Caco-2 (cell line): ENCODE results near the gene GCSAML. TPM values are rescaled to one million over a fixed set of nuclear protein-coding genes. Genes with fewer than 3 reads are reported as not detected.

Source experiments
- BruUV-seq: library from RNA; stranded (reverse); fragments of 400-500 nt; replicated peaks from 2 replicates; lab custom pipeline; 2021; lab: Mats Ljungman, UMichigan
- CTCF ChIA-PET: fragments of 300-600 bp; sonication (Branson Sonifier 250); formaldehyde crosslinking; loops from one replicate; lab custom pipeline; 2022; ENCODE audit warnings: antibody characterized with exemption; lab: Charles Lee
- POLR2A ChIA-PET: fragments of 300-600 bp; sonication (Branson Sonifier 250); formaldehyde crosslinking; loops from one replicate; lab custom pipeline; 2022; ENCODE audit warnings: antibody characterized with exemption; lab: Charles Lee
- DNase-seq, 2 experiments: peaks; one replicate each; pipeline versions ENCODE4 v3.0.0 to v3.0.0-alpha.2; 2020 to 2022
- H3K27me3 ChIP-seq: replicated peaks from 2 replicates; pipeline ENCODE4 v1.6.0; 2011; ENCODE audit warnings: low read length; ENCODE audit not compliant: control insufficient read depth, insufficient read depth
- H3K36me3 ChIP-seq: 2 replicates; pipeline ENCODE4 v1.5.1; 2011; ENCODE audit warnings: low read length; ENCODE audit not compliant: control insufficient read depth, insufficient read depth
- H3K4me1 ChIP-seq: fragments of 250-450 bp; sonication (Bioruptor Pico); 2 replicates; pipeline ENCODE4 v1.5.1; 2020; ENCODE audit warnings: mild to moderate bottlenecking
- H3K4me3 ChIP-seq: 2 replicates; pipeline ENCODE4 v1.5.1; 2011; ENCODE audit warnings: low read depth, mild to moderate bottlenecking, control low read depth, low read length
- H3K9me3 ChIP-seq: fragments of 250-450 bp; sonication (Bioruptor Pico); 2 replicates; pipeline ENCODE4 v1.5.1; 2020; ENCODE audit warnings: mild to moderate bottlenecking, moderate library complexity
- H3K27ac Mint-ChIP-seq: one replicate; pipeline ENCODE4 v1.8.0; 2022; ENCODE audit warnings: mixed read lengths; ENCODE audit not compliant: unreplicated experiment
- H3K27me3 Mint-ChIP-seq: one replicate; pipeline ENCODE4 v1.8.0; 2022; ENCODE audit warnings: mixed read lengths; ENCODE audit not compliant: insufficient read depth, unreplicated experiment
- H3K36me3 Mint-ChIP-seq: one replicate; pipeline ENCODE4 v1.8.0; 2022; ENCODE audit warnings: mild to moderate bottlenecking, mixed read lengths; ENCODE audit not compliant: insufficient read depth, unreplicated experiment
- H3K4me1 Mint-ChIP-seq: one replicate; pipeline ENCODE4 v1.8.0; 2022; ENCODE audit warnings: low read depth, mixed read lengths; ENCODE audit not compliant: unreplicated experiment
- H3K4me3 Mint-ChIP-seq: one replicate; pipeline ENCODE4 v1.8.0; 2022; ENCODE audit warnings: mild to moderate bottlenecking, moderate library complexity, mixed read lengths; ENCODE audit not compliant: unreplicated experiment
- H3K9me3 Mint-ChIP-seq: one replicate; pipeline ENCODE4 v1.8.0; 2022; ENCODE audit warnings: mixed read lengths; ENCODE audit not compliant: unreplicated experiment
- CTCF ChIP-seq, 2 experiments: fragments of 200-600 bp in 1 of 2; IDR thresholded peaks; 1 replicate in 1 of 2; 2 replicates in 1 of 2; pipeline versions ENCODE4 v1.5.1 to v1.8.0; 2011 to 2022; ENCODE audit warnings: antibody characterized with exemption in 1 of 2, control low read depth in 1 of 2, inconsistent platforms in 1 of 2, low read depth in 1 of 2, low read length in 1 of 2, mild to moderate bottlenecking in 1 of 2, moderate library complexity in 1 of 2; ENCODE audit not compliant: insufficient read depth in 1 of 2, severe bottlenecking in 1 of 2, unreplicated experiment in 1 of 2
- intact Hi-C: fragments of 100-400 bp; cut with micrococcal nuclease; formaldehyde crosslinking; loops from one replicate; pipeline ENCODE4 v1.10.0; 2022; ENCODE audit not compliant: unreplicated experiment
- total RNA-seq: library from RNA; stranded (reverse); gene quantifications from 2 replicates; pipeline ENCODE4 v1.2.3, GENCODE V29; 2022

GCSAML gene
- total RNA-seq, 1 experiment from 2014 or later = not detected

- ChIA-PET CTCF (interaction anchor here (0.6 kb wide), 1 partner anchor 186 kb away, joined by 3 read pairs; no protein-coding TSS in a partner anchor), POLR2A (no interaction called here)
- no peaks in the 10 kb centered on the region for H3K9me3 ChIP-seq
- H3K9me3 Mint-ChIP-seq = no peaks in the 10 kb centered on the region
- H3K4me3 ChIP-seq = no peak overlapping the region
- no peaks in the 10 kb centered on the region for H3K4me1 Mint-ChIP-seq
- peak; percentile 47 to 66 for TF ChIP-seq CTCF (IDR thresholded peaks at IDR 0.05; ENCODE audit: insufficient read depth in 1 of 2, low read depth in 1 of 2, low read length in 1 of 2, severe bottlenecking in 1 of 2, unreplicated experiment in 1 of 2)
- H3K27me3 ChIP-seq = no peaks in the 10 kb centered on the region
- H3K27me3 Mint-ChIP-seq = peaks cover 2% of the 10 kb centered on the region
- H3K27ac Mint-ChIP-seq = no peak overlapping the region
- intact Hi-C loops = loop anchor here (1.0 kb wide), 2 partner anchors 186 to 204 kb away; no protein-coding TSS in a partner anchor
- no peaks in the 10 kb centered on the region for H3K36me3 ChIP-seq
- peak in 1 of 2 experiments; percentile 12 for DNase-seq
- no TSS peak for BruUV-seq
- H3K4me3 Mint-ChIP-seq = no peak overlapping the region
- H3K4me1 ChIP-seq = no peaks in the 10 kb centered on the region
- no peaks in the 10 kb centered on the region for H3K36me3 Mint-ChIP-seq
These were observed 27.6 kb downstream of the GCSAML start for GRCh38 chr1:247576514-247576913.

GRCh38 chr1:247578946-247579460 is 30.1 kb downstream of the GCSAML start:
- H3K36me3 Mint-ChIP-seq = no peaks in the 10 kb centered on the region
- POLR2A ChIA-PET = no interaction called here
- H3K9me3 Mint-ChIP-seq = no peaks in the 10 kb centered on the region

GRCh38 chr1:247588060-247588459 is 39.1 kb downstream of the GCSAML start, which contains the start of gene OR2G2:
OR2G2 (plus strand) TSS chr1:247588360; CDS start chr1:247588360, 0 bp downstream.
- Mint-ChIP-seq H3K36me3 (no peaks in the 10 kb centered on the region), H3K9me3 (no peaks in the 10 kb centered on the region), H3K4me3 (no peak within 1 kb of the TSS), H3K27me3 (peaks cover 2% of the 10 kb centered on the region), H3K27ac (no peak within 1 kb of the TSS), H3K4me1 (no peaks in the 10 kb centered on the region)
- no TSS peak for BruUV-seq
- H3K27me3 ChIP-seq = no peaks in the 10 kb centered on the region
- CTCF ChIA-PET = no interaction called here
- no peak within 1 kb of the TSS for H3K4me3 ChIP-seq
- DNase-seq = no peak
- no peaks in the 10 kb centered on the region for H3K36me3 ChIP-seq
- H3K4me1 ChIP-seq = no peaks in the 10 kb centered on the region
- no peaks in the 10 kb centered on the region for H3K9me3 ChIP-seq
- intact Hi-C loops = no loop called here
- POLR2A ChIA-PET = no interaction called here
- no peak for TF ChIP-seq CTCF (IDR thresholded peaks at IDR 0.05; ENCODE audit: insufficient read depth in 1 of 2, low read depth in 1 of 2, low read length in 1 of 2, severe bottlenecking in 1 of 2, unreplicated experiment in 1 of 2)

More at GRCh38 chr1:247578946-247579460, 30.1 kb downstream of the GCSAML start:
- Histone ChIP-seq H3K4me1 (no peaks in the 10 kb centered on the region), H3K27me3 (no peaks in the 10 kb centered on the region), H3K36me3 (no peaks in the 10 kb centered on the region), H3K4me3 (no peak overlapping the region), H3K9me3 (no peaks in the 10 kb centered on the region)
- CTCF ChIA-PET = no interaction called here
- Mint-ChIP-seq H3K27me3 (peaks cover 6% of the 10 kb centered on the region), H3K27ac (no peak overlapping the region), H3K4me1 (no peaks in the 10 kb centered on the region), H3K4me3 (no peak overlapping the region)
- no peak for DNase-seq
- TF ChIP-seq CTCF (IDR thresholded peaks at IDR 0.05; ENCODE audit: insufficient read depth in 1 of 2, low read depth in 1 of 2, low read length in 1 of 2, severe bottlenecking in 1 of 2, unreplicated experiment in 1 of 2) = no peak
- BruUV-seq = no TSS peak
- intact Hi-C loops = no loop called here
